A673 (cell line): Measurements from ENCODE around the gene SLC35E3.

ENCODE experiments used
- CTCF ChIP-seq: fragments of 300-800, 200-600 bp; sonication (generic); conservative IDR thresholded peaks from 2 replicates; pipeline ENCODE4 v1.5.1; 2017; ENCODE audit warnings: low read depth, mild to moderate bottlenecking, antibody characterized with exemption, low read length, moderate library complexity, mixed read lengths
- EZH2 ChIP-seq: fragments of 200-600 bp; sonication (generic); IDR thresholded peaks from 2 replicates; pipeline ENCODE4 v1.6.1; 2017; ENCODE audit warnings: borderline replicate concordance, low read depth, mild to moderate bottlenecking, mixed read lengths, antibody characterized with exemption, low read length; ENCODE audit not compliant: poor library complexity, severe bottlenecking

GRCh38 chr12:68745376-68745903, 536 bp upstream of the SLC35E3 start:
- TF ChIP-seq CTCF (no peak), EZH2 (no peak)
